D721Med (cell line): ENCODE data around the gene GRIK4.

Experiments
- DNase-seq: peaks from one replicate; pipeline ENCODE4 v3.0.0; 2011; ENCODE audit warnings: low spot score; ENCODE audit not compliant: insufficient read length
- FAIRE-seq: peaks from 2 replicates; lab custom pipeline; 2011; peaks lifted over from hg19 to GRCh38; lab: Jason Lieb, UNC
- TF ChIP-seq, protein P1 (sequence below): IDR thresholded peaks from 2 replicates; pipeline ENCODE4 v1.5.1; 2012; ENCODE audit warnings: mild to moderate bottlenecking, control low read depth; ENCODE audit not compliant: insufficient read depth; ENCODE audit errors: missing control alignments

GRIK4 gene

DNA sequence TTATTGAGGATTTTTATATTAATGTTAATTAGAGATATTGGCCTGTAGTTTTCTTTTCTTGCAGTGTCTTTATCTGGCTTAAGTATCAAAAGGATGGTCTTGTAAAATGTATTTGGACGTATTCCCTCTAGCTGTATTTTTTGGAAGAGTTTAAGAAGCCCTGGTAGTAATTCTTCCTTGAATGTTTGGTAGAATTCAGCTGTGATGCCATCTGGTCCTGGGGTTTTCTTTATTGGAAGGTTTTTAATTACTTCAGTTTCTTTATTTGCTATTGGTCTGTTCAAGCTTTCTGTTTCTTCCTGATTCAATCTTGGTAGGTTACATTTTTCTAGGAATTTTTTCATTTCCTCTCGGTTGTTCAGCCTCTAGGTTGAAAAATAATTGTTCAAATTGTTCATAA lies 257.4 kb downstream of the GRIK4 start:
- TF ChIP-seq, protein P1, sequence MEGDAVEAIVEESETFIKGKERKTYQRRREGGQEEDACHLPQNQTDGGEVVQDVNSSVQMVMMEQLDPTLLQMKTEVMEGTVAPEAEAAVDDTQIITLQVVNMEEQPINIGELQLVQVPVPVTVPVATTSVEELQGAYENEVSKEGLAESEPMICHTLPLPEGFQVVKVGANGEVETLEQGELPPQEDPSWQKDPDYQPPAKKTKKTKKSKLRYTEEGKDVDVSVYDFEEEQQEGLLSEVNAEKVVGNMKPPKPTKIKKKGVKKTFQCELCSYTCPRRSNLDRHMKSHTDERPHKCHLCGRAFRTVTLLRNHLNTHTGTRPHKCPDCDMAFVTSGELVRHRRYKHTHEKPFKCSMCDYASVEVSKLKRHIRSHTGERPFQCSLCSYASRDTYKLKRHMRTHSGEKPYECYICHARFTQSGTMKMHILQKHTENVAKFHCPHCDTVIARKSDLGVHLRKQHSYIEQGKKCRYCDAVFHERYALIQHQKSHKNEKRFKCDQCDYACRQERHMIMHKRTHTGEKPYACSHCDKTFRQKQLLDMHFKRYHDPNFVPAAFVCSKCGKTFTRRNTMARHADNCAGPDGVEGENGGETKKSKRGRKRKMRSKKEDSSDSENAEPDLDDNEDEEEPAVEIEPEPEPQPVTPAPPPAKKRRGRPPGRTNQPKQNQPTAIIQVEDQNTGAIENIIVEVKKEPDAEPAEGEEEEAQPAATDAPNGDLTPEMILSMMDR: no peak
- DNase-seq: no peak
- FAIRE-seq: no peak

DNA sequence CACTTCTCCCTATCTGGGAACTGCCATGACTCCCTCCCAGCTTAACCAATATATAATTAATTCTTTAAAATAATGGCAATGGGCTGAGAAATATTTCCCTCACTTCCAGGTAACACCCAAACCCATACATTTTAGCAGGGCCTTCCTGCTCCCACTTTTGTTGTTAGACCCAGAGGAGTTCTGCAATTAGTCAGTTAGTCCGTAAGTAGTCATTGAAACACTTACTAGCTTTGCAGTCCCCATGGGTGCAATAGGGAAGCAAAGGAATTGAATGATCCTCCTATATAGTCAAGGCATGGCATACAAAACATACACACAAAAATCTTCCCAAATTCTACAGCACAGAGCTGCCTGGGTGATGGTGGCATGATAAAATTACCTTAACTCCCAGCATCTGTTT lies 258.4 kb downstream of the GRIK4 start:
- DNase-seq (no peak), FAIRE-seq (no peak)
- TF ChIP-seq, protein P1: no peak

DNA sequence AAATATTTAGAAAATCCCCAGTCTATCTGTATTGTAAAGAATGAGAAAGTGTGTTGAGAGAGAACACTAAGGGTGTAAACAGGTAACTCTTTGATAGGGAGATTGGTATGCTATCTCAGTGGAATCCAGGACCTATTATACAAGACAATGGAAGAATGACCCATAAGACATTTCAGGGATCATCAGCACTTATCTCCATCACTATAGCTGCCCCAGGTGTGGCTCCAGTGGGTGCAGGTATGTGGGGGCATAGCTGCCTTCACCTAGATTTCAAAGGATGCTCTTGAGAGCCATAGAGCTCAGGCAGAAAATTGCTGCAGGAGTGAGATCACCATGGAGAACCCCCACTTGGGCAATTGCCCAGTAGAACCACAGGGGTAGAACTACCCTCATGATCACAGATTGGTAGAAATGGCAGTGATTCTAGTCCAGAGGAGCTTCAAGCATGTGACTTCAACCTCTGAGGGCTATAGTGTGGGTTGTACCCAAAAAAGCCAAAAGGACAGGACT lies 260.1 kb downstream of the GRIK4 start:
- FAIRE-seq: no peak

DNA sequence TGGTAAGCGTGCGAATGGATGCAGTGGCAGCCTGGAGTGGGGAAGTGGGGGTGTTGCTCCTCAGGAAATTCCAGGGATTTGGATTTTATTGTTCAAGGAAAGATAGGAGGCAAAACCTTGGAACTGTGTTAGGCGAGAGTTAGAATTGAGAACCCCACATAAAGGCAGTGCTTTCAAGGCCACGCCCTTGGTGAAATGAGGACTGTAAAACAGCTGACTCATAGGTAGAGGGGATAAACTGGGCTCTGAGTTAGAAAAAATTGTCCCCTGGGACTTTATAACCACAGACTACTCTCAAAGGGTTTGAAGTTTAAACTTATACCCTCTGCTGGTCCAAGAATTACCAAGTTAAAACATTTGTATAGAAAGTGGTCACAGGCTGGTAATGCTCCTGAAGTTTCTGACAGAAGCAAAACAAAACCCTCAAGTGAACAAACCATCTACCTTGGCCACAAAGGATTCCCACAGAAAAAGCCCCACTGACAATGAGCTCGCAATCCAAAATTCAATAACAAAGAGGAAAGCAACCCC lies 262.0 kb downstream of the GRIK4 start:
- FAIRE-seq: no peak
- DNase-seq: no peak
- TF ChIP-seq, protein P1: no peak

More for the DNA sequence above, 260.1 kb downstream of the GRIK4 start:
- TF ChIP-seq, protein P1: no peak
- no peak for DNase-seq

DNA sequence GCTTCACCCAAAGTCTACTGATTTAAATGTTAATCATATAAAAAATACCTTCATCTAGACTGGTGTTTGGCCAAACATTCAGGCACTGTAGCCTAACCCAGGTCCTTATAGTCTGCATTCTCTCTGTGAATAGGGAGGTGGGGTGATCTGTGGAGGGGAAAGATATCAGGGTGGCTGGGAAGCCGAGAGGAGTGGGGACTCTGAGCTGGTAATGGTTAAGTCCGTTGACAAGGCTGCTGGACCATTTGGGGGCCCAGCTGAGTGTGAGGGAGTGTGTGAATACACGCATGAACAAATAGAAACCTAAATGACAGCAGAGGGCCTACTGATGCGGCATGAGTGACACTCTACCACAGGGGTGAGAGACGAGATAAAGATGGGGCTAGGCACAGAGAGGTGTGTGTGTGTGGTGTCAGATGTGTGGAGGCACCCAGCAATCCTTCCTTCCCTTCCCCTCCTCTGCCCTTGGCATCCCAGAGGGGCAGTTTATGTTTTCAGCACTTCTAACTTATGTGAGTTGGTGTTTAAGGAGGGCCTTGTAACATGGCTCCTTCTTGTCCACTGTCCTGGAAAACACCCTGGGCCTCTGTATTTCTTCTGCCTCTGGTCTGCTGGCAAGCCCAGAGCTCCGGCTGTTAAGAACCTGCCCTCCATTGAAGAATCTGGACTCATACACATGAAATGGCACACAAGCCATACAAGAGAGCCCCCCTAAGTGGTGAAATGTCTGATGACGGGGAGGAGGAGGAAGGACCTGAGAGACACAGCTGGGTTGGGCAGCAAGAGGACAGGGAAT lies 263.2 kb downstream of the GRIK4 start:
- TF ChIP-seq, protein P1: no peak
- DNase-seq (no peak), FAIRE-seq (no peak)

DNA sequence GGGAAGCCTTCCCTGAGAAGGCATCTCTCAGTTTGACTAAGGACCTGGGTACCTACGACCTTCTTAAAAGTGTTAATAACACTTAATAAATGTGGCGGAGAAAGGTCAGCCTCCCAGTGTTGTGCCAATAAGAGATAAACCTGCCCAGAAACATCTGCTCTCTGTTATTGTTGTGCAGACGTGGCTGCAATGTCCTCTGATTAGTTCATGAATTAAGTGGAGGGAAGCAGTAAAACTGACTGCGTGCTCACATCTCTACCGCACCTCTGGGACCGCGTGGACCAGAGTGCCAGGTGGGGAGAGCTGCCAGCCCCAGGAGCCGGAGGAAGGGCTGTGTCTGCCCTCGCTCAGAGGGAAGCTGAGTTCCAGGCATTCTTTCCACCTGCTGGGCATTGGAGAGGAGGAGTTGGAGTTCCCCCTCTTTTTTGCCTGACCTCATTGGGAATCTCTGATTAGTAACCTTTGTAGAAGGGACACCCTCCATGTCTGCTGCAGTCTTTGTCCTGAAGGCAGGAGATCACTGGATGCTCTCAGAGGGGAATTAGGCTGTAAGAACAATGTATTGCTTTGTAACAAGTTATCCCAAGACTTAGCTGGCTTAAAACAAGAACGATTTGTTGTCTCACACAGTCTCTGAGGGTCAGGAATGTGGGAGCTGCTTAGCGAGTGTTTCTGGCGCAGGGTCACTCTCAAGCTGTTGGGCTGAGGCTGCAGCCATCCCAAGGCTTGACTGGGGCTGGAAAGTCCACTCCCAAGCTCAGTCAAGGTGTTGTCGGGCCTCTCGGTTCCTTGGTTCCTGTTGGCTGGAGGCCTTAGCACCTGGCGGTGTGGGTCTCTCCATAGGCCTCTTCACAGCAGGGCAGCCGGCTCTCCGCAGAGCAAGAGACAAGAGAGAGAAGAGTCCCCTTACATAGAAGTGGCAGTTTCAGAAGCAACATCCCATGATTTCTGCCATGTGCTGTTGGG lies 264.7 kb downstream of the GRIK4 start:
- TF ChIP-seq, protein P1: no peak
- DNase-seq: no peak
- no peak for FAIRE-seq
